Thymus (tissue), 11 donors: ENCODE data around the gene ABCA4. TPM values are rescaled to one million over a fixed set of nuclear protein-coding genes. Genes with fewer than 3 reads are reported as not detected.

Experiments used
- DNase-seq, 9 donors: peaks; one replicate each; pipeline ENCODE4 v3.0.0-alpha.2; 2013; ENCODE audit warnings: low spot score in 9 of 9, low read depth in 6 of 9, missing footprints in 1 of 9
- H3K27ac ChIP-seq, 2 donors: one replicate each; pipeline ENCODE4 v1.5.1; 2013; ENCODE audit warnings: control low read depth in 1 of 2, low read depth in 1 of 2, low read length in 1 of 2, mild to moderate bottlenecking in 1 of 2, moderate library complexity in 1 of 2
- H3K27me3 ChIP-seq, 2 donors: one replicate each; pipeline ENCODE4 v1.5.1; 2013; ENCODE audit warnings: low read length in 1 of 2; ENCODE audit not compliant: control insufficient read depth in 2 of 2, insufficient read depth in 1 of 2
- H3K36me3 ChIP-seq, 2 donors: one replicate each; pipeline ENCODE4 v1.5.1; 2013; ENCODE audit warnings: low read length in 1 of 2, mild to moderate bottlenecking in 1 of 2, moderate library complexity in 1 of 2; ENCODE audit not compliant: control insufficient read depth in 2 of 2, insufficient read depth in 2 of 2
- H3K4me1 ChIP-seq, 2 donors: one replicate each; pipeline ENCODE4 v1.5.1; 2013; ENCODE audit warnings: low read length in 2 of 2; ENCODE audit not compliant: control insufficient read depth in 2 of 2, insufficient read depth in 2 of 2
- H3K4me3 ChIP-seq, 2 donors: one replicate each; pipeline ENCODE4 v1.5.1; 2013; ENCODE audit warnings: low read length in 2 of 2, control low read depth in 1 of 2, mild to moderate bottlenecking in 1 of 2
- H3K9me3 ChIP-seq, 2 donors: one replicate each; pipeline ENCODE4 v1.5.1; 2013; ENCODE audit warnings: low read length in 1 of 2, mild to moderate bottlenecking in 1 of 2; ENCODE audit not compliant: control insufficient read depth in 2 of 2, insufficient read depth in 1 of 2
- WGBS: extraction: QIAGEN DNeasy Blood & Tissue Kit; methylation state at CpG from one replicate; pipeline ENCODE4 v1.1.7; 2013; 5-methylcytosine and 5-hydroxymethylcytosine counted together
- polyA plus RNA-seq: library from polyadenylated mRNA; stranded (reverse); fragments of 200-250 nt; gene quantifications from one replicate; pipeline ENCODE4 v1.2.3, GENCODE V29; 2013
- total RNA-seq: library from RNA; stranded (reverse); fragments of 120-200 nt; gene quantifications from one replicate; pipeline ENCODE4 v1.2.4, GENCODE V29; 2013
- donor health status: healthy.

ABCA4 gene
- total and polyA plus RNA-seq, 2 donors: 0.24 to 2.0 TPM

DNA sequence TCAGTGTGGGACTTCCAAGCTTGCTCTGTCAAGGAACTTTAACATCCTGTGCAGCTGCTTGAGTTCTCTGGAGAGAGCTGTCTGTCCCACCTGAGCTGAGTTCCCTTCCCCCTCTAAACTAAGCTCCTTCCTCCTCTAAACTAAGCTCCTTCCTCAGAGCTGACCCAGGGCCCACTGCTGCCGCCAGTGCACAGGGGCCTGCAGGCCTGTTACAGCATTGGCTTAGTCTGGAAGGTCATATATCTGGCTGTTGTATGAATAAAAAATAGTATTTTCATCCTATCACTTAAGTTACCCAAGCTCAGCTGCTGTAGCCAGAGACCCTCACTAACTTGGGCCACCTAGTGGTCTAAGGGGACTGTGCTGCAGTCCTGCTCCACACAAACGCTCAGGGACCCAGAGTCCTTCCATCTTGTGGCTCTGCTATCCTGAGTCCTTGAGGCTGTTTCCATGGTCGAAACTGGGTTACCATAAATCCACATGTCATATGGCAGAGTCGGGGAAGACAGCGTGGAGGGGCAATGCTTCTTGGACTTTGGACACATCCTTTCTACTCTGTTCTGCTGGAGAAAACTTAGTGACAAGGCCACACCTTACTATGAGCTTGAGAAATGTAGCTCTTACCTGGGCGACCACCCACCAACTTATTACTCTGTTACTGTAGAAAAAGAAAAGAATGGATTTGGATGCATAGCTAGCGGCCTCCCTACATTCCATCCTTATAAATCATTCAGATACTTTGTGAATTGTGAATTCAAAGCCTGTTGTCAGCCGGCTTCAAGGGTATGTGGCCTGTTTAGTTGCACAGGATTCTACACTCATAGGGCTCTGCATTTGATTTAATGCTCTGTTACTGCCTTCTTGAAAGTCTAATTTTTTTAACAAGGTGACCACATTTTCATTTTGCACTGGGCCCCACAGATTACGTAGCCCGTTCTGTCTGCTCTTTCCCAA, 140.4 kb downstream of the ABCA4 start:
- Histone ChIP-seq H3K27ac (no peak overlapping the region), H3K36me3 (no peaks in the 10 kb centered on the region), H3K27me3 (no peaks in the 10 kb centered on the region), H3K4me1 (no peaks in the 10 kb centered on the region), H3K9me3 (no peaks in the 10 kb centered on the region), H3K4me3 (no peak overlapping the region)
- WGBS: 97% methylated on average over 10 of the region's 10 CpGs
- peak in 1 of 9 donors; percentile 18 for DNase-seq

- WGBS: 94% methylated on average over 4 of the region's 4 CpGs
- H3K27ac ChIP-seq: no peak overlapping the region
- no peak for DNase-seq
Measured at GRCh38 chr1:93979718-93980319, 141.1 kb downstream of the ABCA4 start.

DNA sequence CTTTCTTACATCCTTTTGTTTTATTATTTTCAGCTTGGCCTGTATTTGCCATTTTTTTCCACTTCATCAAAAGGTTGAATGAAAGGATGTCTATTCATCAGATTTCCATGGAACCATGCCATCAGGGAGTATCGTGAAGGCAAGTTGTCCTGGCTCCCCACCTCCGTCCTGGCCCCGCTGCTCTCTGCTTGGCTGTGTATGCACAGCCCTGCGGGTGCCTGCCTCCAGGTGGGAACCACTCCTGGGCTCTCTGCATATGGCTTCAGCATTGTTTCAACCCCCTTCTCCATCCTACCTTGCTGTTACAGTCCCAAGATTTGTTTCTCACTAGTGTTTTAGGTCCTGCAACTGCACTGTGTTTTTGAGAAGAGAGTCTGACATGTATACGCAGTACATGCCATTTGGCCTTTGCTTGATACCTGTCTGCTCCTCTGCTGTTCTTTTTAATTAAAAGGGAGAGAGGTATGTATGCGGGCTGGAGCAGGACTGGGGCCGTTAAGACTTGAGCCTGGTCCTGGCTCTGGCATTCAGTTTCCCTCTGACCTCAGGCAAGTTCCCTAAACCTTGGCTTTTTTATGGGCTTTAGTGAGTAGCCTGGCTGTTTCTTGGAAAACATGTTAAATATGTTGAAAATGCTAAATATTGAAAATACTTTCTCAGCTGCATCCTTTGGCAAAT, 141.8 kb downstream of the ABCA4 start:
- Histone ChIP-seq H3K9me3 (no peaks in the 10 kb centered on the region), H3K27ac (no peak overlapping the region), H3K4me1 (no peaks in the 10 kb centered on the region), H3K27me3 (no peaks in the 10 kb centered on the region), H3K36me3 (no peaks in the 10 kb centered on the region), H3K4me3 (no peak overlapping the region)
- 83% methylated on average over 7 of the region's 7 CpGs for WGBS
- DNase-seq: no peak

More at GRCh38 chr1:93979718-93980319, 141.1 kb downstream of the ABCA4 start:
- no peaks in the 10 kb centered on the region for H3K27me3 ChIP-seq
- no peak overlapping the region for H3K4me3 ChIP-seq
- no peaks in the 10 kb centered on the region for H3K9me3 ChIP-seq
- H3K36me3 ChIP-seq: no peaks in the 10 kb centered on the region
- H3K4me1 ChIP-seq: no peaks in the 10 kb centered on the region

DNA sequence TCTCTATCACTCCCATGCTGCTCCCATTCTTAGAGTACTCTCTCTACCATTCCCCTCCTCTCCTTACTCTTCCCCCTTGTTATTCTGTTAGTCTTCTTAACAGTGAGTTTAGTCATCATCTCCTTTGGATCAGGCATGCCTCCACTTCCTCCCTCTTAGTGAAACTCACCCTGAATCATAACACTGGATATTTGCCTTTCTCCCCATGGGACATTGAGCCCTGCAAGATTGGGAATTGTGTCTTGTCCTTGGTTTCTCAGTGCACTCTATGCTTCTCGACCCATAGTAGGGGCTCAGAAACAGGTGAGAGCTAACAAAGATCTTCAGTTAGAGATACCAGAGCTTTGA, 143.4 kb downstream of the ABCA4 start:
- H3K4me1 ChIP-seq: no peaks in the 10 kb centered on the region
- H3K9me3 ChIP-seq: no peaks in the 10 kb centered on the region
- no peak overlapping the region for H3K27ac ChIP-seq
- H3K27me3 ChIP-seq: no peaks in the 10 kb centered on the region
- WGBS: 94% methylated on average over 1 of the region's 1 CpG
- H3K36me3 ChIP-seq: no peaks in the 10 kb centered on the region
- no peak for DNase-seq
- H3K4me3 ChIP-seq: no peak overlapping the region

DNA sequence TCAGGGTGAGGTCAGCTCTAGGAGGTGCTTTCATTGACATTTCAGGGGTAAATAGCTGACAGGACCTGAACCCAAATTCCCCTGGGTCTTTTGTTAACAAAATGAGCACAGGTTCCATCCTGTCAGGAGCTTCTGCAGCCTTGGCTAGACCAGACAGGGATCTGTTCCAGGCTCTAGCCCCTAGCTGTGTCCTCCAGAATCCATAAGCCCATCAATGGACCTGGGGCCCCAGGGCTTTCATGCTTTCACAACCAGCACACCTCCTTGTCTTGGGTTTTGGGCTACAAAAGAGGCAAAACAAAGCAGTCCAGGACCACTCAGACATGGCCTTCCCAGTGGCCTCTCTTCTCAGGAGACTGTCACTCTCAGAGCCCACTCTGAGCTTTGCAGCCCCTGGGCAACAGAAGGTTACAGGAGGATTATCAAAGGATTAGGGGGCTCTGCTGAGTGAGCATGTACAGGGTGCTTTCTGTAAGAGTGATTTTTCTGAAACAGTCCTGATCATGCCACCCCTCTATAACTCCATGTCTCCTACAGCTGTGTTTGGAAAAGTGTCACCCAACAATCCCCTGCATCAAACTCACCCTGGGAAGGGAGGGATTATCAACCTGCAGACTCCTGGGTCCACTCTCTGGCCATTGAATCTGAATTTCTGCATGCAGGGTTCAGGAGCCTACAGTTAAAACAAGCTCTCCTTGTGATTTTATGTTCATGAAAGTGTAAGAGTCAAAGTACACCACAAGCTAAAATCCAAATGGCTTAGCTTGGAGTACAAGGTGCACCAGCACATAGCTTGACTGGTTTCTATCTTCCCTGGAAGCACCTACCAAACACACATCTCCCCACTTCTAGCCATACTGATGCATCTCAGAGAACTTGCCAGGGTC, 144.0 kb downstream of the ABCA4 start:
- H3K4me3 ChIP-seq: no peak overlapping the region
- H3K27me3 ChIP-seq: no peaks in the 10 kb centered on the region
- H3K27ac ChIP-seq: no peak overlapping the region
- H3K4me1 ChIP-seq: no peaks in the 10 kb centered on the region
- no peaks in the 10 kb centered on the region for H3K9me3 ChIP-seq
- no peaks in the 10 kb centered on the region for H3K36me3 ChIP-seq
- no peak for DNase-seq

GRCh38 chr1:93976291-93976690, 144.7 kb downstream of the ABCA4 start:
- H3K4me1 ChIP-seq: no peaks in the 10 kb centered on the region
- no peak for DNase-seq
- H3K27me3 ChIP-seq: no peaks in the 10 kb centered on the region
- no peak overlapping the region for H3K4me3 ChIP-seq
- 70% methylated on average over 2 of the region's 2 CpGs for WGBS
- no peak overlapping the region for H3K27ac ChIP-seq
- H3K9me3 ChIP-seq: no peaks in the 10 kb centered on the region
- no peaks in the 10 kb centered on the region for H3K36me3 ChIP-seq

- Histone ChIP-seq H3K27ac (no peak overlapping the region), H3K4me3 (no peak overlapping the region), H3K36me3 (no peaks in the 10 kb centered on the region), H3K27me3 (no peaks in the 10 kb centered on the region), H3K4me1 (no peaks in the 10 kb centered on the region), H3K9me3 (no peaks in the 10 kb centered on the region)
- 96% methylated on average over 2 of the region's 2 CpGs for WGBS
- no peak for DNase-seq
Measured at GRCh38 chr1:93972341-93972740, 148.6 kb downstream of the ABCA4 start.

- WGBS: 93% methylated on average over 3 of the region's 3 CpGs
Measured at GRCh38 chr1:93969887-93970286, 151.1 kb downstream of the ABCA4 start.

More at GRCh38 chr1:93969887-93970286, 151.1 kb downstream of the ABCA4 start:
- DNase-seq: no peak
- no peak overlapping the region for H3K27ac ChIP-seq
- no peak overlapping the region for H3K4me3 ChIP-seq
- H3K4me1 ChIP-seq: no peaks in the 10 kb centered on the region
- no peaks in the 10 kb centered on the region for H3K9me3 ChIP-seq
- H3K36me3 ChIP-seq: no peaks in the 10 kb centered on the region
- H3K27me3 ChIP-seq: no peaks in the 10 kb centered on the region
